Measurements from ENCODE around the gene LZTFL1.

Gene LZTFL1

DNA sequence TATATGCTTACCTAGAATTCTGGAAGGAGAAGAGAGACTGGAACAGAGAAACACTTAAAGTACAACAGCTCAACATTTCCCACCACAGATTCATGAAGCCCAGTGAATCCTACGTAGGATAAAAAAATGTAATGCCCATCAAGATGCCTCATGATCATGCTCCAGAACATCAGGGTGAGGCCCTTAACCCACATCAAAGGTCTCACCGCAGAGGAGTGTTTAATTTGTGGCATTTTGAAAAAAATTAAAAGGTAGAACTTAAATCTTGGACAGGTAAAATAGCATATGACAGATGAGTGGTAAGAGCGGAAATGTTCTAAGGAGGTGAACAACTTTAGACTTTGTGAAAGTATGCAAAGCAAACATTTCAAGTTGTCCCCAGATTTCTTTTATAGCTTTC, 35.8 kb downstream of the LZTFL1 start:
- H3K36me3 ChIP-seq (ENCODE audit: control insufficient read depth in 1 of 2, insufficient read depth in 2 of 2, low read length in 2 of 2), result peaks cover 0 to 2% of the 10 kb centered on the region in 2 donors
- H3K4me3 ChIP-seq (ENCODE audit: low read depth in 1 of 2, low read length in 2 of 2), result no peak overlapping the region
- no peaks in the 10 kb centered on the region for H3K9me3 ChIP-seq (ENCODE audit: control insufficient read depth in 1 of 2, low read length in 2 of 2)
- H3K27ac ChIP-seq (ENCODE audit: low read length), result no peak overlapping the region
- no peaks in the 10 kb centered on the region for H3K4me1 ChIP-seq (ENCODE audit: control insufficient read depth in 1 of 2, insufficient read depth in 2 of 2, low read length in 2 of 2)
- H3K27me3 ChIP-seq (ENCODE audit: low read depth, low read length), result no peaks in the 10 kb centered on the region

DNA sequence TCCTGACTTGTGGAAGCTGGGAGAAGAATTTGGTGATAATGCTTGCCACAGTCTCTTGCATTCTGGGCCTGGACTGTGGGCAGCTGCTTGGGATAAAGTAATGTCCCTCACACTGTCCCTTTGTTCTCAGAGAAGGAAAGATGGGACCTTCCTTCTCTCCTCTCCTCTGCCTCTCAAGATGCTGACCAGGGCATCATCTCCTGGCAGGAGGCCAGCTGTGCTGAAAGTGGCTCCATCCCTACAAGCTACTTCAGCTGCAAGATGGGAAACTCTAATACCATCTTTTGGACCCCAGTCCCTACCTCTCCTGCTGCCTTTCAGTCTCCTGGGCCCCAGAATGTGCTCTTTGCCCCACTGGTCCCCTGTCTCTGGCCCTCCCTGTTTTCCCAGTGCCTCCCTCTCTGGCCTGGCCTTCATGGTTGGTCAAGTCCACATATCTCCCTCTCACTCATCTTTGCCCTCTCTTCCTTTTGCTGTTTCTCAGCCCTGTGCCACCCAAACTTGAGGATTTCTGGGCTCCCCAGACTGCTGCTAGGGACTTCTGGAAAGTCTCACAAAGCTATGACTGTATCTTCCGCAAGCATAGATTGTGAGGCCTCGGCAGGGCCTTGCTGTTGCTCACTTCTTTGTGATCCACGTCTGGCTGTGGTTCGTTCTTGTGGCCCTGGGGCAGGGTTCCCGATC, 38.5 kb downstream of the LZTFL1 start:
- no peaks in the 10 kb centered on the region for H3K9me3 ChIP-seq (ENCODE audit: control insufficient read depth in 1 of 2, low read length in 2 of 2)
- no peak overlapping the region for H3K4me3 ChIP-seq (ENCODE audit: low read depth in 1 of 2, low read length in 2 of 2)
- no peak overlapping the region for H3K27ac ChIP-seq (ENCODE audit: low read length)
- no peaks in the 10 kb centered on the region for H3K27me3 ChIP-seq (ENCODE audit: low read depth, low read length)
- peaks cover 0 to 2% of the 10 kb centered on the region in 2 donors for H3K36me3 ChIP-seq (ENCODE audit: control insufficient read depth in 1 of 2, insufficient read depth in 2 of 2, low read length in 2 of 2)
- H3K4me1 ChIP-seq (ENCODE audit: control insufficient read depth in 1 of 2, insufficient read depth in 2 of 2, low read length in 2 of 2), result no peaks in the 10 kb centered on the region

DNA sequence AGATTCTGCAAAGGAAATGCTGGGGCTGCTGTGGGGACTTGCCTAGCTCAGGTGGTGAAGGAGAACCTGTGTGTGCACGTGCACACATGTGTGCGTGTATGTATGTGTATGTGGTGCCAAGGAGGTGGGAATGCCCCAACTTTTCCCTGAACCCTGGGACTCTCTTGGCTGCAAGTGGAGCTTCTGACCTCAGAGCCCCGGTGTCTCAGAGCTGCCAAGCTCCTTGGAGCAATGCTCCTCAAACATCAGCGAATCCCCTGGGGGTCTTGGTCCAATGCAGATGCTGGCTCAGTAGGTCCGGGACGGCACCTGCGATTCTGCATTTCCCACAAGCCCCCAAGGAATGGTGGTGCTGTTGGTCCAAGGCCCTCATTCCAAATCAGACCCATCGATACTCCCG, 39.8 kb downstream of the LZTFL1 start:
- Histone ChIP-seq H3K4me3 (ENCODE audit: low read depth in 1 of 2, low read length in 2 of 2) (no peak overlapping the region), H3K4me1 (ENCODE audit: control insufficient read depth in 1 of 2, insufficient read depth in 2 of 2, low read length in 2 of 2) (no peaks in the 10 kb centered on the region), H3K9me3 (ENCODE audit: control insufficient read depth in 1 of 2, low read length in 2 of 2) (no peaks in the 10 kb centered on the region), H3K36me3 (ENCODE audit: control insufficient read depth in 1 of 2, insufficient read depth in 2 of 2, low read length in 2 of 2) (peaks cover 0 to 2% of the 10 kb centered on the region in 2 donors), H3K27me3 (ENCODE audit: low read depth, low read length) (peaks cover 2% of the 10 kb centered on the region), H3K27ac (ENCODE audit: low read length) (no peak overlapping the region)

DNA sequence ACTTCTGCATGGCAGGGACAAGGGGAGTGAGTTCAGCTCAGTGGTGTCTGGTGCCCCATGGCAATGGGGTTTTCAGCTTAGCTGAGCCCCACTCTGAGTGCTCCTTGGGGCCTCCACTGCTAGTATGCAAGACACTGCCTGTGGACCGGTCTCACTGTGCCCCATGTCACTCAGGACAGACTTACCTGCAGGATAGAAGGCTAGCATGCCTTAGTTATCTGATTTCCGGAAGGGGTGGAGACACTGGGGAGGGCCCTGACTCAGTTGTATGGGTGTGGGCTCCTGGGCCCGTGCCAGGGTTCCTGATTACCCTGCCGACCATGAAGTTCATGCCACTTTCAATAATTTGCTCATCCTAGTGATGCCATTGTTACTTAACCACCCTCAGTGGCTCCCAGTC, 41.3 kb downstream of the LZTFL1 start:
- Histone ChIP-seq H3K27me3 (ENCODE audit: low read depth, low read length) (peaks cover 15% of the 10 kb centered on the region), H3K27ac (ENCODE audit: low read length) (no peak overlapping the region), H3K4me1 (ENCODE audit: control insufficient read depth in 1 of 2, insufficient read depth in 2 of 2, low read length in 2 of 2) (peaks cover 0 to 13% of the 10 kb centered on the region in 2 donors), H3K36me3 (ENCODE audit: control insufficient read depth in 1 of 2, insufficient read depth in 2 of 2, low read length in 2 of 2) (no peaks in the 10 kb centered on the region), H3K9me3 (ENCODE audit: control insufficient read depth in 1 of 2, low read length in 2 of 2) (no peaks in the 10 kb centered on the region), H3K4me3 (ENCODE audit: low read depth in 1 of 2, low read length in 2 of 2) (no peak overlapping the region)

DNA sequence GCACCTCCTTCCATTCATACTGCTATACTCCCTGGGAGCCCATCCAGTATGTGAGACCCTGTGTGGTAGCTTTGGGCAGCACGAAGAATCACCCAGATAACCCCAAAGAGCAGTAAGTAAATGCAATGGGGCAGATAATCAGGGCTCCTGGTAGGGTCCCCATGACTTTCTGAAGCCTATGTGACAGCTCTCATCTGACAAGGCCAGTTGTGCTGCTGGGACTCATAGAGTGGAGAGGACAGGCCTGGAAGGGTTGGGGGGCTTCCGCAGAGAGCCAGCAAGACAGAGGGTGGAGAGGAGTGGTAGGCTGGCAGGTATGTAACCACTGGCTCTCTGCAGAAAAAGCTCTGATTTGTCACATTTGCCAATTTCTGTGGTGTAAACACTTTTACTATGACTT, 42.3 kb downstream of the LZTFL1 start:
- peaks cover 19% of the 10 kb centered on the region for H3K27me3 ChIP-seq (ENCODE audit: low read depth, low read length)
- H3K4me3 ChIP-seq (ENCODE audit: low read depth in 1 of 2, low read length in 2 of 2), result no peak overlapping the region
- H3K27ac ChIP-seq (ENCODE audit: low read length), result no peak overlapping the region
- no peaks in the 10 kb centered on the region for H3K9me3 ChIP-seq (ENCODE audit: control insufficient read depth in 1 of 2, low read length in 2 of 2)
- H3K4me1 ChIP-seq (ENCODE audit: control insufficient read depth in 1 of 2, insufficient read depth in 2 of 2, low read length in 2 of 2), result peaks cover 0 to 15% of the 10 kb centered on the region in 2 donors
- H3K36me3 ChIP-seq (ENCODE audit: control insufficient read depth in 1 of 2, insufficient read depth in 2 of 2, low read length in 2 of 2), result no peaks in the 10 kb centered on the region

DNA sequence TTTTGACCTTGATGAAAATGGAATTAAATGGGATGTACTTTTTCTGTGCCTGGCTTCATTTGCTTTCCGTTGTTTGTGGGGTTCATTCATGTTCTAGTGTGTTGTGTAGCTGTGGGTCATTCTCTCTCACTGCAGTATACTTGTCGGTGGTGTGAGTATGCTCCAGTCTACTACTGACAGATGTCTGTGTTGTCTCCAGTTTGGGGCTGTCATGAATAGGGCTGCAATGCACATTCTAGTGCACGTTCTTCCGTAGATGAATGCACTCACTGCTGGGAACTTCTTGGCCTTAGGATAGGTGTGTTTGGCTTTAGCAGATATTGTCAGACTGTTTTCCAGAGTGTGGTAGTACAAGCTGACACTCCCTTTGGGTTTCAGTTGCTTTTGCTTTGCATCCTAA, 43.9 kb downstream of the LZTFL1 start:
- no peaks in the 10 kb centered on the region for H3K9me3 ChIP-seq (ENCODE audit: control insufficient read depth in 1 of 2, low read length in 2 of 2)
- H3K27me3 ChIP-seq (ENCODE audit: low read depth, low read length), result peaks cover 23% of the 10 kb centered on the region

DNA sequence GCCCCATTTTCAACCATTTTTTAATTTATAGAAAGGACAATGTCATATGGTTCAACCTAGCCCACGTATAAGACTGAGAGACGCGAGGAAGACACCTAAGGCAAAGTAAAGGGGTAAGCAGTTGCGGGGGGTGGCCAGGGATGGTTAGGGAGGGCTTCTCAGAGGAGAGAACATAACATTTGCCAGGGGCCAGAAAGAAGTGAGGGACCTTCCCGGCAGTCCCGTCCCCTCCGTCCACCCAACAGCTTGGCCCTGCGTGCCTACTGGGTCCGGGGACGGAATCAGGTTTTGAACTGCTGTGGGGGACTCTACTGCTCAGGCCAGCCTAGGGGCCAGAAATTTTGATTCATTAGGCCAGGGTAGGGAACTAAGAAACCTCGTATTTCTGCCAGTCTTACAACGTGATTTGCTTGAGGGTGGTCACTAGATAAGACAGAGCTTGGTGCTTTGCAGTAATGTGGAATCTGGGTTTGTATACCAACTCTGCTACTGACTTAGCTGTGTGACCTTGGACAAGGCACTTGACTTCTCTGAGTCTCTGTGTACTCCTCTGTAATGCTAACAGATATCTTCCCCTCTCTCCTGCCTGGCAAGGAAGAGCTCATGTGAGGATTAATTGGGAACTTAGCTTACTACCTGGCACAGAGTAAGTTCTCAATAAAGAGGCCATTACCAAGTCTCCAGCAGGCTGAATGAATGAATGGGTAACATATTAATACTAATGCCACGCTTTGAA, 44.8 kb downstream of the LZTFL1 start:
- H3K36me3 ChIP-seq (ENCODE audit: control insufficient read depth in 1 of 2, insufficient read depth in 2 of 2, low read length in 2 of 2), result no peaks in the 10 kb centered on the region
- peak overlapping the region; percentile 61 to 67 for H3K4me3 ChIP-seq (ENCODE audit: low read depth in 1 of 2, low read length in 2 of 2)
- no peak overlapping the region for H3K27ac ChIP-seq (ENCODE audit: low read length)
- H3K27me3 ChIP-seq (ENCODE audit: low read depth, low read length), result peaks cover 23% of the 10 kb centered on the region
- peaks cover 0 to 15% of the 10 kb centered on the region in 2 donors for H3K4me1 ChIP-seq (ENCODE audit: control insufficient read depth in 1 of 2, insufficient read depth in 2 of 2, low read length in 2 of 2)
- H3K9me3 ChIP-seq (ENCODE audit: control insufficient read depth in 1 of 2, low read length in 2 of 2), result no peaks in the 10 kb centered on the region

More for the DNA sequence above, 43.9 kb downstream of the LZTFL1 start:
- H3K4me1 ChIP-seq (ENCODE audit: control insufficient read depth in 1 of 2, insufficient read depth in 2 of 2, low read length in 2 of 2), result peaks cover 0 to 15% of the 10 kb centered on the region in 2 donors
- H3K27ac ChIP-seq (ENCODE audit: low read length), result no peak overlapping the region
- H3K4me3 ChIP-seq (ENCODE audit: low read depth in 1 of 2, low read length in 2 of 2), result no peak overlapping the region
- no peaks in the 10 kb centered on the region for H3K36me3 ChIP-seq (ENCODE audit: control insufficient read depth in 1 of 2, insufficient read depth in 2 of 2, low read length in 2 of 2)

DNA sequence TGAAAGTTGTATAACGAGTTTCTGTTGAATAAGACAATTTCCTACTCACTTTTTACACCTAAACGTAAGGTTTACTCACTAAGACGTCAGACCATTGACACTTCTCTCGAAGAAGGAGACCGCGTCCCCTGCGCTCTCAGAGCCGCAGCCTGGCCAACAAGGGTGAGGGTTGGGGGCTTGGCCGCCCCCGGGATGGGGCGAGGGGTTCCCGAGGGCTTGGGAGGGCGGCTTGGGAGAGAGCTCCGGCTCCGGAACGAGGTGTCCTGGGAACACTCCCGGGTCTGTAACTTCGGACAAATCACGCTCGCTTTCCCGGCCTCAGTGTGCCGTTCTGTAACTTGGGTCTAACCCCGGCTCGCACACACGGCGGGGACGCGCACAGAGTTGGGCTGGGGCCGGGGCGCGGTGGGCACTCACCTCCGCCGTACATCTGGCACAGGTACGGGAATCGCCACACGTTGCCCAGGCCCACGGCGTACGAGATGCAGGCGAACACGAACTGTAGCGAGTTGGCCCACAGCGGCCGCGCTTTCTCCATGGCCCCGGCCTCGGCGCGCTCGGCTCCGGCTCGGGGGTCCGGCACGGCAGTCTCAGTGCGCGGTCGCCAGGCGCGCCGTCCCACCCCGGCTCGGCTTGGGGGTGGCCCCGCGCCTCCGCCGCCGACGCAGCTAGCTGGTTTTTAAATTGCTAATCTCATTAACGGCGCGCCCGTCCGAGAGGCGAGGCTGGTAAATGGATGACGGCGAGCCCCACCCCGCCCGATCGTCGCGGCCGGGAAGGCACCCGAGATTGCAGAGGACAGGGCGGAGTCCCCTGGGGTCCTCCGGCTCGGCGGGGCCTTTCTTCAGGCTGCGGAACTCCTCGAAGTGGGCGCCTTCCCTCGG, 45.8 kb downstream of the LZTFL1 start, which contains the start of gene SLC6A20:
Gene SLC6A20, minus strand, starts transcription at position 655 of the 884 bp plus-strand sequence. Its CDS starts 117 bp downstream, at position 538.
- H3K27ac ChIP-seq (ENCODE audit: low read length), result no peak within 1 kb of the TSS
- H3K9me3 ChIP-seq (ENCODE audit: control insufficient read depth in 1 of 2, low read length in 2 of 2), result no peaks in the 10 kb centered on the region
- peaks cover 0 to 15% of the 10 kb centered on the region in 2 donors for H3K4me1 ChIP-seq (ENCODE audit: control insufficient read depth in 1 of 2, insufficient read depth in 2 of 2, low read length in 2 of 2)
- H3K4me3 ChIP-seq (ENCODE audit: low read depth in 1 of 2, low read length in 2 of 2), result peak within 1 kb of the TSS; percentile 61 to 67
- H3K36me3 ChIP-seq (ENCODE audit: control insufficient read depth in 1 of 2, insufficient read depth in 2 of 2, low read length in 2 of 2), result no peaks in the 10 kb centered on the region
- peaks cover 23% of the 10 kb centered on the region for H3K27me3 ChIP-seq (ENCODE audit: low read depth, low read length)

DNA sequence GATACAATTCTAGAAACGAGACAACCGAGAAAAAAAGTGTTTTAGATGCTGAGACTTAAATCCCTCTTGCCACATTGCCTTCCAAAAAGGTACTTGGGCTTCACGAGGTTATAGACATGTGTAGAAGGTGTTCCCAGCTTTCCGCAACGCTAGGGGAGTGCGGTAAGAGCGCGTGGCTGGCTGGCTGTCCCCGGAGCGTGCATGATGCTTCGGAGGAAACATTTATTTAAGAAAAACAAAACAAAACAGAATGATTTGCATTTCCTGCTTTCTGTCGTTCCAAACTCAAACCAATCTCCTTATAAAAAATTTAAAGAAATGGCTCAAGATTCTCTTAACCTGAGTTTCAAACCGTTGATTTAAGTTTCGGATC, 46.4 kb downstream of the LZTFL1 start:
- Histone ChIP-seq H3K4me1 (ENCODE audit: control insufficient read depth in 1 of 2, insufficient read depth in 2 of 2, low read length in 2 of 2) (peaks cover 0 to 15% of the 10 kb centered on the region in 2 donors), H3K36me3 (ENCODE audit: control insufficient read depth in 1 of 2, insufficient read depth in 2 of 2, low read length in 2 of 2) (no peaks in the 10 kb centered on the region), H3K4me3 (ENCODE audit: low read depth in 1 of 2, low read length in 2 of 2) (peak overlapping the region; percentile 61 to 67), H3K9me3 (ENCODE audit: control insufficient read depth in 1 of 2, low read length in 2 of 2) (no peaks in the 10 kb centered on the region), H3K27ac (ENCODE audit: low read length) (no peak overlapping the region), H3K27me3 (ENCODE audit: low read depth, low read length) (peaks cover 23% of the 10 kb centered on the region)

DNA sequence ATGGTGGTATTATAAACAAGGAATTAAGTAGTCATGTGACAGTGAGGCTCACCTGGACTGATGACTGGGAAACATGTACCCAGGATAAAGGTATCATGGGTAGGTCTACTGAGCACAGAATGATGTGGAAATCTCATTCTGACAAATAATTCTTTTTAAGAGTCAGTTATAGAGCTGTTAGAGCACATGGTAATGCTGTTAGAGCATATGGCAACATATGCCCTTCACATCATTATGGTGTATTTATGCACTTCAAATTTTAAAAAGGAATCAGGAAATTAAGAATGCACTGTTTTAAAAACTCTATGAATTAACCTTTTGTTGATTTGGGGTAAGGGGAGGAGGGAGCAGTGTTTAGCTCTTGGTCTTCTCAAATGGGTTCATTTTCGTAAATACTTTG, 47.3 kb downstream of the LZTFL1 start:
- Histone ChIP-seq H3K27ac (ENCODE audit: low read length) (no peak overlapping the region), H3K9me3 (ENCODE audit: control insufficient read depth in 1 of 2, low read length in 2 of 2) (peaks cover 0 to 5% of the 10 kb centered on the region in 2 donors)

DNA sequence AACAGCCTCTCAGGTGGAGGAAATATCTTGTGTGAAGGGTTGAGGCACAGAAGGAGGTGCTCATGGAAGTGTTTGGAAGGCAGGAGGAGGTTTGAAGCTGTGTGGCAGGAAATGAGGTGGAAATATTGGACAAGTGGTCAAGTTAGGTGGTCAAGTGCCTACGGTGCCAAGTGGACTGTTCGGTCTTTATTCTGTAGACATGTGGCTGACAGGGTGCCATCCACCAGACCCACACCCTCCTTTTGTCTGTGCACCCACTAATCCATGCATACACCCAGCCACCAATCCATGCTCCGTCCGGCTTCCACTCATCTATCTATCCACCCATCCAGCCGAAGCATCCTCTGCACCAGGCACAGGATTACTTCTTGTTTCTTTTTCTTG, 47.8 kb downstream of the LZTFL1 start:
- peaks cover 0 to 5% of the 10 kb centered on the region in 2 donors for H3K9me3 ChIP-seq (ENCODE audit: control insufficient read depth in 1 of 2, low read length in 2 of 2)
- H3K27ac ChIP-seq (ENCODE audit: low read length), result no peak overlapping the region
- H3K27me3 ChIP-seq (ENCODE audit: low read depth, low read length), result peaks cover 23% of the 10 kb centered on the region

More for the DNA sequence above, 47.3 kb downstream of the LZTFL1 start:
- H3K27me3 ChIP-seq (ENCODE audit: low read depth, low read length), result peaks cover 23% of the 10 kb centered on the region
- peaks cover 0 to 15% of the 10 kb centered on the region in 2 donors for H3K4me1 ChIP-seq (ENCODE audit: control insufficient read depth in 1 of 2, insufficient read depth in 2 of 2, low read length in 2 of 2)
- no peaks in the 10 kb centered on the region for H3K36me3 ChIP-seq (ENCODE audit: control insufficient read depth in 1 of 2, insufficient read depth in 2 of 2, low read length in 2 of 2)
- no peak overlapping the region for H3K4me3 ChIP-seq (ENCODE audit: low read depth in 1 of 2, low read length in 2 of 2)

More for the DNA sequence above, 47.8 kb downstream of the LZTFL1 start:
- H3K4me1 ChIP-seq (ENCODE audit: control insufficient read depth in 1 of 2, insufficient read depth in 2 of 2, low read length in 2 of 2), result peaks cover 0 to 15% of the 10 kb centered on the region in 2 donors
- no peak overlapping the region for H3K4me3 ChIP-seq (ENCODE audit: low read depth in 1 of 2, low read length in 2 of 2)
- H3K36me3 ChIP-seq (ENCODE audit: control insufficient read depth in 1 of 2, insufficient read depth in 2 of 2, low read length in 2 of 2), result no peaks in the 10 kb centered on the region

Measured in muscle layer of duodenum (tissue), 2 donors.